HG03159 (cell line): ENCODE data around the gene TPI1.
"Not testable (repeated sequence)": the region's sequence is repeated elsewhere in the genome, so short reads cannot be mapped to it uniquely, and the experiment has no call there.

Experiments used
- ATAC-seq: cut with Tn5 transposase; IDR thresholded peaks from one replicate; pipeline ENCODE4 v1.9.1; 2021; ENCODE audit warnings: mild to moderate bottlenecking, moderate library complexity; ENCODE audit not compliant: unreplicated experiment

The TPI1 gene

DNA sequence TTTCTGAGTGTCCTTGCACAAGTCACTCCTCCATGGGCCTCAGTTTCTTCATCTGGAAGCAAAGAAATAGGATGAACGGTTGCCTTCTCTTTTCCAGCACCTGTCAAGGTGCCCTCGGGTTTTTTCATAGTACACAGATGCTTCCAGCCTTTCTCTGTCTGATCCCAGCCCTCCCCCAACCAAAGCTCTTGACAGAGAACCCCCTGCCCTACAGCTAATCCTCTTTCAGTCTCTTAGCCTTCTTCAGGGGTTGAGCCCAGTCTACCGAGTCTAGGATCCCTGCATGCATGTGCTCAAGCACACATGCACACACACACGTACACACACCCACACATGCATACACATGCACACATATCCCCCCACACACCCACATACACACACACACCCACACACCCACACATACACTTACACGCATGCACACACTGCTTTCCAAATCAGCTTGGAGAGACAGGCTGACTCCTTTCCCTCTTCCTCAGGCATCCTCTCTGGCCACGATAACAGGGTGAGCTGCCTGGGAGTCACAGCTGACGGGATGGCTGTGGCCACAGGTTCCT lies 20.9 kb upstream of the TPI1 start:
- ATAC-seq = no peak

DNA sequence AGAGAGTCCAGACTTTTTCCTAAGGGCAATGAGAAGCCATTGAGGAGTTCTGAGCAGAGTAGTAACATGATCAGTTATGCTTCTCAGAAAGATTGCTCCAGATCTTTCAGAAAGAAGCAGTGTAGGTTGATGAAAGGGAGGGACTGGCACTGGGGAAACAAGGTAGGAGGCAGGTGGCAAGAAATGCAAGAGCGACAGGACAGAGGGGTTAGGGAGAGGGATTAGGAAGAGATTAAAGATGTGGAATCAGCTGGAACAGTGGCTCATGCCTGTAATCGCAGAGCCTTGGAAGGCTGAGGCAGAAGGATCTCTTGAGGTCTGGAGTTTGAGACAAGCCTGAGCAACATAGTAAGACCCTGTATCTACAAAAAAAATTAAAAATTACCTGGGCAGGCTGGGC lies 19.7 kb upstream of the TPI1 start:
- ATAC-seq = no peak

- ATAC-seq = no peak
Observed at GRCh38 chr12:6849427-6849826, 17.9 kb upstream of the TPI1 start.

- no peak for ATAC-seq
Observed at GRCh38 chr12:6849976-6850560, 17.3 kb upstream of the TPI1 start.

- ATAC-seq = no peak
Observed at GRCh38 chr12:6850796-6851152, 16.6 kb upstream of the TPI1 start.

DNA sequence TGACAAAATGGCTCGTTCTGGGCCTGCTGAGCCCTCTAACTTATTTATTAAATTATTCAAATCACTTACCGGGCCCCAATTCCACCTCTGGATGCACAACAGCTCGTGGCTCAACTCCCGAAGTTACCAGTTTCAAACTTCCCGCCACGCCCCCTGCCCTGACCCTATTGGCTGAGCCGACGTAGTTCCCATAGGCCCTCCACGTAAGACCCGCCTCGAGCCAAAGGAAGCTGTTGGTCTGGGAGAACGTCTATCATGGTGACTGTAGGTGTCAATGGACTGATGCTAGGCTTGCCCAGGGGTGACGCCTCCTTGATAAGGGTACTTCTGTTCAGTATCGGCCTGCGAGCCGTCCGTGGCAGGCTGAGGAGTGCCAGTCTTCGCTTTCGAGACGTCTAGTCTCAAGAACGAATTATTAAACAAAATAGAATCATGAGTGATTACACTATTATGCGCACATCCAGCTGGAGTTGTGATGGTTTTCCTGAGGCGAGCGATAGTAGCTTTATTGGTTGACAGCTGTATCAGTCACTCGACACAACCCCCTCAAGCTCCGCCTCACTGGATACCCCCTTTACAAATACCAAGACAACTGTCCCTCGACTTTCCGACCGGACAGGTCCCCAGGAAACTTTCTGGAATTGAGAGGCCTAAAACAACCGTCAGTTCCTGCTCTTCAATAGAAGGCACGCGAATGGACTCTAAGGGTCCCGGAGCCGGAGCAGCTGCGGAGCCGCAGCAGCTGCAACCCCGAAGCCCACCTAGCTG lies 16.0 kb upstream of the TPI1 start, which contains the start of gene CDCA3:
CDCA3 (minus strand) TSS at position 134 of the 768 bp plus-strand sequence. CDS start 334 bp downstream, outside the sequence.
- ATAC-seq = peak; percentile 59

- ATAC-seq = peak; percentile 68
Observed at GRCh38 chr12:6851921-6852650, 15.2 kb upstream of the TPI1 start, which contains the start of gene USP5. Gene USP5 (plus strand): TSS chr12:6852150. CDS start chr12:6852180, 30 bp downstream.

DNA sequence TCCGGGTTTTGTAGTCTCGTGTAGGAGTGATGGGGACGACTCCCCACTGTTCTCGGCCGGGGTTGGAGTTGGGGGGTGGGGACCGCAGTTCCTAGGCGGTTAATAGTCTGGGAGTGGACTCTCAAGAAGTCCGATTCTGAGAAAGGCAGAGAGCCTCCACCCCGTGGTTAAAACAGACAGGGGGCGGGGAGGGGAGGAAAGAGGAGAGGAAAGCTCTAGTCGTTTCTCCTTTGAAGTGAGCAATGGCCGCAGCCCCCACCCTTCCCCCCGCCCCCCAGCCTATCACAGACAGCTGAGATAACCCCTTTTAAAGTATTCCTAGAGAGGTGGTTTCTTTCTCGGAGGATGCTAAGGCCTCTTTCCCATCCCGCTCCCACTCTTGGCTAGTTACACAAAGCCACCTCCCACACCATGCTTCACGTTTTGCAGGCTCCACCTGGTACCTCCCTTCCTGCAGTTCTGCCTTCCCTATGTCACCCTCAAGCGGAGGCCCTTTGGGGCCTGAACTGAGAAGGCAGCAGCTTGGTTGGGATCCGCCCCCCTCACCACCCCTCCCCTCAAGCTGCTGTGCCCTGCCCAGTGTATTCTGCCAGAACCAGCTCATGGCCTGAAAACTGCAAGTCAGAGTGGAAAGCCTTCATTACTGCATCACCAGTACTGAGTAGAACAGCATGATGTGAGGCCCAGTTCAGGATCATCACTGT lies 14.5 kb upstream of the TPI1 start:
- ATAC-seq = no peak

- no peak for ATAC-seq
Observed at GRCh38 chr12:6853626-6854025, 13.7 kb upstream of the TPI1 start.

DNA sequence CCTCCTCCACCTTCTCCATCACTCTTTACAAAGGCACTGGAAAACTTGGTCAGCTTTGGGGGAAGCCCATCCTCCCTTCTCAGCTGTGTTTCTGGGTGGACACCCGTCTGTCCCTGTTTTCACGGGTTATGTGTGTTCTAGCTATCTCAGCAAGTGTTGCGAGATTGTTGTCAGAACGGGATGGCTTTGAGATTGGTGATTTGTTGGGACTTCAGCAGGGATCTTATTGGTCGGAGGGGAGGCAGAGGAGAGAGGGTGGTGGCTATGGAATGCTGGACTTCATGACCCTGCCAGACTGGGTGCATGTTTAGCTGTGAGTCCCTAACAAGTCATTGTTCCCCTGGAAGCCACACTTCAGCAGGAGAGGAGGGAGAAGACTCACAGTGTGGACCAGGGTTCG lies 13.3 kb upstream of the TPI1 start:
- no peak for ATAC-seq

GRCh38 chr12:6855322-6855721 lies 12.0 kb upstream of the TPI1 start:
- no peak for ATAC-seq

GRCh38 chr12:6858799-6859198 lies 8.5 kb upstream of the TPI1 start:
- ATAC-seq = no peak

DNA sequence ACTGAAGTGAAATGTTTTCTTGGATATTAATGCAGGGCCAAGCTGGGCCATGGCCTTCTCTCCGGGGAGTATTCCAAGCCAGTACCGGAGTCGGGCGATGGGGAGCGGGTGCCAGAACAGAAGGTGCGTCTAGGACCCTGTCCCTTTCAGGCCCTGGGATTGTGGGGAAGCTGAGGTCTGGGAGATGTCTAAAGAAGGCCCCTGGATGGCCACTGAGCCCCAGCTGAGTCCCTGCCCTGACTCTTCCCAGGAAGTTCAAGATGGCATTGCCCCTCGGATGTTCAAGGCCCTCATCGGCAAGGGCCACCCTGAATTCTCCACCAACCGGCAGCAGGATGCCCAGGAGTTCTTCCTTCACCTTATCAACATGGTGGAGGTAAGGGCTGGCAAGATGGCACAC lies 7.2 kb upstream of the TPI1 start:
- no peak for ATAC-seq

DNA sequence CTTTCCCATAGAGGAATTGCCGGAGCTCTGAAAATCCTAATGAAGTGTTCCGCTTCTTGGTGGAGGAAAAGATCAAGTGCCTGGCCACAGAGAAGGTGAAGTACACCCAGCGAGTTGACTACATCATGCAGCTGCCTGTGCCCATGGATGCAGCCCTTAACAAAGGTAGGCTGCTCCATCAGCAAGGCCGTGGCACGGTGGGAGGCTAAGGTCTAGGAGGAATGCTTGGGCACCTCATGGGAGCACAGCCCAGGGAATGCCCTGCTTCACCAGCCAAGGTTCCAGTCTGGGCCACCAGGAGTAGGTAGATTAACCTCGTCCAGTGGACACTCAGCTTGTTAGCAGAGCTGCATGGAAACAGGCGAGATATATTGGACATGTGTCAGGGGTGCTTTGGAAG lies 6.4 kb upstream of the TPI1 start:
- no peak for ATAC-seq

GRCh38 chr12:6861391-6861790 lies 5.9 kb upstream of the TPI1 start:
- ATAC-seq = no peak

DNA sequence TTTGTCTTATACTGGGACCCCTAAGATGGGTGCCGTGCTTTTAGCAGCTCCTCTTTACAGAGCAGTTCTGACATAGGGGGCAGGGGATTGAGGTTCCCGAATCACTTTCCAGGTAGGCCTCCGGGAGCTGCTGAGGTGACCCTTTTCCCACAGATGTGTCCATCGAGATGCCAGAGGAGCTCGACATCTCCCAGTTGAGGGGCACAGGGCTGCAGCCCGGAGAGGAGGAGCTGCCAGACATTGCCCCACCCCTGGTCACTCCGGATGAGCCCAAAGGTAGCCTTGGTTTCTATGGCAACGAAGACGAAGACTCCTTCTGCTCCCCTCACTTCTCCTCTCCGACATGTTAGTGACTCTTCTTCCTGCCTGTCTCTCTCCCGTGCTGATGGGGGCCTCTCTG lies 4.3 kb upstream of the TPI1 start:
- ATAC-seq = no peak

DNA sequence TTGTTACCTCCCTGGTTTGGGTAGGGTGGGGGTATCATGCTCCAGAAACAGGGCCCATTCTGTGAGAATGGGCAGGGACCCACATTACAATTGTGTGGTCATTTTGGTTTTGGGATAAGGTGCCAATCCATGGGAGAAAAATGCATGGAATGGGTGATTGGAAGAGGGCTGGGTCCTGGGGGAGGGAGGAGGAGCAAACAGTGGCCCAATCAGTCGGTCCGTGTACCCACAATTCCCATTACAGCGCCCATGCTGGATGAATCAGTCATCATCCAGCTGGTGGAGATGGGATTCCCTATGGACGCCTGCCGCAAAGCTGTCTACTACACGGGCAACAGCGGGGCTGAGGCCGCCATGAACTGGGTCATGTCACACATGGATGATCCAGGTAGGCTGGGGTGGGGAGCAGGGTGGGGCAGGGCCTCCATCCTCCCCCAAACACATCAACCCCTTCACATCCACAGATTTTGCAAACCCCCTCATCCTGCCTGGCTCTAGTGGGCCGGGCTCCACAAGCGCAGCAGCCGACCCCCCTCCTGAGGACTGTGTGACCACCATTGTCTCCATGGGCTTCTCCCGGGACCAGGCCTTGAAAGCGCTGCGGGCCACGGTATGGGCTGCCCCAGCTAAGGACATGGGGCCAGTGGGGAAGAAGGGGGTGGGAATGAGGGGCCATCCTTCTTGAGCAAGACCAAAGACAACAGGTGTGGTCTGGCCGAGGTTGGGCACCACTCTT lies 3.6 kb upstream of the TPI1 start:
- no peak for ATAC-seq

DNA sequence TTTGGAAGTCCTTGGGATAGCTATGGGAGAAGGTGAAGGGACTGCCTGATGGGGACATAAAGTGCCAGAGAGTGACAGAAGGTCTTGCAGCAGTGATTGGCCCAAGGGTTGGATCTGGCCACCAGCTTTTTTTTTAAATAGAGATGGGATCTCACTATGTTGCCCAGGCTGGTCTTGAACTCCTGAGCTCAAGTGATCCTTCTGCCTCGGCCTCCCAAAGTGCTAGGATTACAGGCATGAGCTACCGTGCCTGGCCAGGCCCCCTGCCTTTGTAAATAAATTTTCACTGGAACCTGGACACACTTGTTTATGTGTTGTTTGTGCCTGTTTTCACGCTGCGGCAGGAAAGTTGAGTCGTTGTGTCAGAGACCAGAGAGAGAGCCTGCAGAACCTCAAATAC lies 2.0 kb upstream of the TPI1 start:
- not testable (repeated sequence) for ATAC-seq

GRCh38 chr12:6866163-6866919 lies 990 bp upstream of the TPI1 start:
- no peak for ATAC-seq
